Measurements from ENCODE around the gene IL1R2. TPM values are rescaled to one million over a fixed set of nuclear protein-coding genes. Genes with fewer than 3 reads are reported as not detected.
A peak's percentile ranks its signal among the peaks of the same experiment; 100 is the strongest.

IL1R2 gene
- total and polyA plus RNA-seq, 2 of the 13 experiments (the other 11 are each of a cell fraction or from before 2014, with no cell fraction given), result 3.6 to 7.3 TPM

DNA sequence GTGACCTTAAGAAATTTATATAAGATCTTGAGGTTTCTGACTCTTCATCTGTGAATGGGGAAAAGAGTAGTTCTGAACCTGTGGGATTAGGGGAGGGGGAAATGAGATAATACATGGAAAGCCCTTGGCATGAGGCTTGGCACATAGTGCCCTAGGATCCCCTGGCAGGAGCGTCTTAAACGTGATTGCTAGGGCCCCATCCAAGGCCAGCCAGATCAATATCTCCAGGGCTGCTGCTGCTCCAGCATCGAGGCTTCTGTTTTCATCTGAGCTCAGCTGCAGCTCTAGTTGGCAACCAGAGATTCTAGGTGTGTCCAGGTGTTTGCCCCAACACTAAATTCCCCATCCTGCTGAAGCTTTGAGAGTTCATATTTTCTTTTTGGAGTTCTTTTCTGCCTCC lies 71.0 kb downstream of the IL1R2 start:
- intact Hi-C loops (cut with micrococcal nuclease; ENCODE audit: unreplicated experiment) (no loop called here), in situ Hi-C loops (cut with HindIII; ENCODE audit: extremely low pct_ligation_motif_present, low pct_unique_long_range_greater_than_20kb) (no loop called here)
- no peak for DNase-seq (ENCODE audit: low spot score)
- peaks cover 21% of the 10 kb centered on the region for H3K9me3 ChIP-seq (ENCODE audit: low read length)
- ChIA-PET CTCF (ENCODE audit: low intra/inter-chr PET ratio, low total read pairs) (no interaction called here), POLR2A (interaction anchor here (0.9 to 2.0 kb wide), 6 partner anchors 17 to 93 kb away, joined by 5 to 11 read pairs (median 7); partner anchors contain the start of gene IL1R1)
- H3K4me1 ChIP-seq (ENCODE audit: insufficient read depth, low read length), result peaks cover 86% of the 10 kb centered on the region
- H3K27ac ChIP-seq (ENCODE audit: extremely low read length, insufficient read depth, low read length), result peak overlapping the region; percentile 71
- no peaks in the 10 kb centered on the region for H3K79me2 ChIP-seq (ENCODE audit: insufficient read depth, low read length)
- BruUV-seq (replicated peaks), result no TSS peak
- no peaks in the 10 kb centered on the region for H4K20me1 ChIP-seq (ENCODE audit: insufficient read depth, low read length)
- H3K36me3 ChIP-seq (replicated peaks in 1 of 2; ENCODE audit: control insufficient read depth in 1 of 2, insufficient read depth in 2 of 2, low read length in 2 of 2), result no peaks in the 10 kb centered on the region
- WGBS (ENCODE audit: low lambda C conversion rate), result 11% methylated on average over 3 of the region's 3 CpGs
- H3K4me3 ChIP-seq (replicated peaks in 1 of 3; ENCODE audit: insufficient read depth in 1 of 3, low read depth in 2 of 3, low read length in 3 of 3), result no peak overlapping the region
- H3K27me3 ChIP-seq (ENCODE audit: control insufficient read depth in 1 of 2, insufficient read depth in 2 of 2, low read length in 2 of 2), result no peaks in the 10 kb centered on the region
- no peak overlapping the region for H2AFZ ChIP-seq (ENCODE audit: low read length)
- ATAC-seq, result no peak
- no peak for FAIRE-seq
- 0 out of 2 replicates have a peak overlapping the region, but pooled peaks have one; percentile 8 for H3K4me2 ChIP-seq (ENCODE audit: low read depth, low read length)
- H3K9ac ChIP-seq (ENCODE audit: insufficient read depth, low read depth, low read length), result no peak overlapping the region
- TF ChIP-seq PTBP1 (IDR thresholded peaks at IDR 0.05; ENCODE audit: low read depth, low read length, poor library complexity, severe bottlenecking), result no peak
- TF ChIP-seq ZSCAN5A (CRISPR knock-in tag; IDR thresholded peaks at IDR 0.05; ENCODE audit: borderline replicate concordance), result no peak
- TF ChIP-seq ZNF619 (CRISPR knock-in tag; IDR thresholded peaks at IDR 0.05), result no peak
- no peak for TF ChIP-seq ZBTB1 (CRISPR knock-in tag; IDR thresholded peaks at IDR 0.05; ENCODE audit: borderline replicate concordance)
- TF ChIP-seq ZNF850 (CRISPR knock-in tag; conservative IDR thresholded peaks at IDR 0.05), result no peak
- peak; percentile 46; the same call in 1 of the 2 replicates for TF ChIP-seq ZMYM4 (CRISPR knock-in tag; IDR thresholded peaks at IDR 0.05)
- no peak for TF ChIP-seq ZNF260 (CRISPR knock-in tag; IDR thresholded peaks at IDR 0.05; ENCODE audit: borderline replicate concordance, low read depth)
- no peak for TF ChIP-seq KDM2A (CRISPR knock-in tag; IDR thresholded peaks at IDR 0.05; ENCODE audit: borderline replicate concordance, low read depth)
- TF ChIP-seq ISX (CRISPR knock-in tag; conservative IDR thresholded peaks at IDR 0.05), result no peak
- TF ChIP-seq ZNF335 (CRISPR knock-in tag; IDR thresholded peaks at IDR 0.05), result no peak
- TF ChIP-seq BORCS8-MEF2B (CRISPR knock-in tag; IDR thresholded peaks at IDR 0.05), result no peak
- TF ChIP-seq ZNF468 (CRISPR knock-in tag; IDR thresholded peaks at IDR 0.05), result no peak
- no peak for TF ChIP-seq E2F2 (CRISPR knock-in tag; IDR thresholded peaks at IDR 0.05; ENCODE audit: borderline replicate concordance)
- no peak for TF ChIP-seq AGO2 (optimal IDR thresholded peaks at IDR 0.05; ENCODE audit: low read depth, low read length)
- TF ChIP-seq AHDC1 (CRISPR knock-in tag; IDR thresholded peaks at IDR 0.05; ENCODE audit: borderline replicate concordance), result peak; percentile 58; the same call in 1 of the 2 replicates
- TF ChIP-seq SMAD3 (CRISPR knock-in tag; IDR thresholded peaks at IDR 0.05), result 0 out of 2 replicates have a peak, but pooled peaks have one; percentile 28
- TF ChIP-seq GATAD2A (CRISPR knock-in tag; IDR thresholded peaks at IDR 0.05), result 0 out of 2 replicates have a peak, but pooled peaks have one; percentile 17
- no peak for TF ChIP-seq ZNF678 (CRISPR knock-in tag; IDR thresholded peaks at IDR 0.05)
